OCI-M2 (cell line): ENCODE data around the gene TPM3.
"Not testable (repeated sequence)": the region's sequence is repeated elsewhere in the genome, so short reads cannot be mapped to it uniquely, and the experiment has no call there.

Source experiments
- DNase-seq: peaks from one replicate; lab custom pipeline; 2025; ENCODE audit not compliant: unreplicated experiment; lab: John Stamatoyannopoulos, UW

Gene TPM3

GRCh38 chr1:154191990-154192461 lies at the start of gene TPM3:
TPM3 (minus strand) TSS chr1:154192100; CDS start chr1:154192018, 82 bp downstream.
- no peak for DNase-seq

GRCh38 chr1:154240294-154240833 lies 48.5 kb upstream of the TPM3 start:
- DNase-seq = no peak

- DNase-seq = no peak
These were observed 47.6 kb upstream of the TPM3 start for GRCh38 chr1:154239491-154239890.

- no peak for DNase-seq
These were observed 46.1 kb upstream of the TPM3 start for GRCh38 chr1:154237880-154238506.

GRCh38 chr1:154237435-154237834 lies 45.5 kb upstream of the TPM3 start:
- no peak for DNase-seq

- DNase-seq = no peak
These were observed 45.0 kb upstream of the TPM3 start for GRCh38 chr1:154236855-154237254.

GRCh38 chr1:154233127-154233526 lies 41.2 kb upstream of the TPM3 start:
- DNase-seq = not testable (repeated sequence)

- DNase-seq = not testable (repeated sequence)
These were observed 39.2 kb upstream of the TPM3 start for GRCh38 chr1:154231112-154231511.

- no peak for DNase-seq
These were observed 33.5 kb upstream of the TPM3 start for GRCh38 chr1:154225370-154225769.

- no peak for DNase-seq
These were observed 31.7 kb upstream of the TPM3 start for GRCh38 chr1:154223621-154224020.

GRCh38 chr1:154222918-154223317 lies 31.0 kb upstream of the TPM3 start:
- DNase-seq = no peak

- DNase-seq = no peak
These were observed 30.6 kb upstream of the TPM3 start for GRCh38 chr1:154222518-154222917.

GRCh38 chr1:154221278-154222001 lies 29.5 kb upstream of the TPM3 start:
- no peak for DNase-seq

- DNase-seq = no peak
These were observed 29.0 kb upstream of the TPM3 start for GRCh38 chr1:154220970-154221277.

- peak; percentile 65 for DNase-seq
These were observed 28.4 kb upstream of the TPM3 start, which contains the start of gene UBAP2L for GRCh38 chr1:154220071-154220969. UBAP2L (plus strand) TSS chr1:154220955; CDS start chr1:154225124, 4,169 bp downstream.

- no peak for DNase-seq
These were observed 27.6 kb upstream of the TPM3 start for GRCh38 chr1:154219541-154219940.

GRCh38 chr1:154218545-154218944 lies 26.6 kb upstream of the TPM3 start:
- no peak for DNase-seq

- DNase-seq = no peak
These were observed 21.4 kb upstream of the TPM3 start for GRCh38 chr1:154213274-154213673.

- DNase-seq = no peak
These were observed 20.2 kb upstream of the TPM3 start for GRCh38 chr1:154212083-154212482.

GRCh38 chr1:154208677-154209388 lies 16.9 kb upstream of the TPM3 start:
- DNase-seq = no peak

- DNase-seq = no peak
These were observed 15.4 kb upstream of the TPM3 start for GRCh38 chr1:154207262-154207661.
